ENCODE data around the gene PCNA.

PCNA gene

DNA sequence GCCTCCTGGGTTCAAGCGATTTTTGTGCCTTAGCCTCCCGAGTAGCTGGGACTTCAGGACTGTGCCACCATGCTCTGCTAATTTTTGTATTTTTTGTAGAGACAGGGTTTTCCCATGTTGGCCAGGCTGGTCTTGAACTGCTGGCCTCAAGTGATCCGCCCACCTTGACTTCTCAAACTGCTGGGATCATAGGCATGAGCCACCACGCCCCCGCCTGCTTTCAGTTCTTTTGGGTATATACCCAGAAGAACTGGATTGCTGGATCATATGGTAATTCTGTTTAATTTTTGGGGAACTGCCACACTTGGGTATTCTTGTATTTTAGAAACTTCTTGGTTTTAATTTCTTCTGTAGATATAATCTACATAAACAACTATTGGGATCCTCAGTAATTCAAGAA is 24.1 kb upstream of the PCNA start:
- in situ Hi-C loops (cut with MboI; ENCODE audit: low pct_unique_long_range_greater_than_20kb, low sequenced_read_pairs, unreplicated experiment) = no loop called here
- TF ChIP-seq, protein P1, sequence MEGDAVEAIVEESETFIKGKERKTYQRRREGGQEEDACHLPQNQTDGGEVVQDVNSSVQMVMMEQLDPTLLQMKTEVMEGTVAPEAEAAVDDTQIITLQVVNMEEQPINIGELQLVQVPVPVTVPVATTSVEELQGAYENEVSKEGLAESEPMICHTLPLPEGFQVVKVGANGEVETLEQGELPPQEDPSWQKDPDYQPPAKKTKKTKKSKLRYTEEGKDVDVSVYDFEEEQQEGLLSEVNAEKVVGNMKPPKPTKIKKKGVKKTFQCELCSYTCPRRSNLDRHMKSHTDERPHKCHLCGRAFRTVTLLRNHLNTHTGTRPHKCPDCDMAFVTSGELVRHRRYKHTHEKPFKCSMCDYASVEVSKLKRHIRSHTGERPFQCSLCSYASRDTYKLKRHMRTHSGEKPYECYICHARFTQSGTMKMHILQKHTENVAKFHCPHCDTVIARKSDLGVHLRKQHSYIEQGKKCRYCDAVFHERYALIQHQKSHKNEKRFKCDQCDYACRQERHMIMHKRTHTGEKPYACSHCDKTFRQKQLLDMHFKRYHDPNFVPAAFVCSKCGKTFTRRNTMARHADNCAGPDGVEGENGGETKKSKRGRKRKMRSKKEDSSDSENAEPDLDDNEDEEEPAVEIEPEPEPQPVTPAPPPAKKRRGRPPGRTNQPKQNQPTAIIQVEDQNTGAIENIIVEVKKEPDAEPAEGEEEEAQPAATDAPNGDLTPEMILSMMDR (IDR thresholded peaks at IDR 0.05; ENCODE audit: extremely low read depth, insufficient read depth, missing control alignments) = no peak
- no peak for DNase-seq (ENCODE audit: low spot score)

DNA sequence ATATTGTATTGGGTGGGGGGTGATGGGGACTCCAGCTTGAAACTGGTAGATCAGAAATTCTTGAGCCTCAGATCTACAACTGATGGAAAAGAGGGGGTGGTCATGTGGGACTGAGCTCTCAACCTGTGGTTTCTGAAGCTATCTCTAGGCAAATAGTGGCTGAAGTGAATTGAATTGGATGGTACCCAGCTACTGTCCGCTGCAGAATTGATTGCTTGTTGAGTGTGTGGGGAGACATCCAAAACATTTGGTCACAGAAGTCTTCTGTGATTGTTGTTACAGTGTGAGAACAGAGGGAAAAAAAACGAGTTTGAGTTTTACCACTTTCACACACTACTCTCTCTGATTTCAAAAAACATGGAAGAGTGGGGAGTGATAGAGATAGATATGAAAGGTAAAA is 21.9 kb upstream of the PCNA start:
- in situ Hi-C loops (cut with MboI; ENCODE audit: low pct_unique_long_range_greater_than_20kb, low sequenced_read_pairs, unreplicated experiment) = no loop called here
- DNase-seq (ENCODE audit: low spot score) = no peak
- TF ChIP-seq, protein P1 (IDR thresholded peaks at IDR 0.05; ENCODE audit: extremely low read depth, insufficient read depth, missing control alignments) = no peak

DNA sequence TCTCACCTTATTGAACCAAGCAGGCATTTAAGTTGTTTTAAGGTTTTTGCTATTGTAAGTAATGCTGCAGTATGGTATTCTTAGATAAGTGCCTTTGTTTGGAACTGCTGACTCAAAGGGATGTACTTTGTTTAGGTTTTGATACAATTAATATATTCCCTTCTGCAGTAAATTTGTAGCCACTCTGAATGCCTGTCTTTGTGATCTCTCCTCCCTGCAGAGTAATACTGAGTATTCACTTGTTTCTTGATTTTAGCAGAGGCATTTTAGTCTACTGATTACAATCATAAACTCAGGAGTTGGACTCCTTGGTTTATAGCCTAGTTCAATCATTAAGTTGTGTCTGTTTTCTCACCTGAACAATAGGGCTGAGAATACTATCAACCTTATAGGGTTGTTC is 20.4 kb upstream of the PCNA start:
- TF ChIP-seq, protein P1 (IDR thresholded peaks at IDR 0.05; ENCODE audit: extremely low read depth, insufficient read depth, missing control alignments) = no peak
- in situ Hi-C loops (cut with MboI; ENCODE audit: low pct_unique_long_range_greater_than_20kb, low sequenced_read_pairs, unreplicated experiment) = no loop called here
- DNase-seq (ENCODE audit: low spot score) = no peak

DNA sequence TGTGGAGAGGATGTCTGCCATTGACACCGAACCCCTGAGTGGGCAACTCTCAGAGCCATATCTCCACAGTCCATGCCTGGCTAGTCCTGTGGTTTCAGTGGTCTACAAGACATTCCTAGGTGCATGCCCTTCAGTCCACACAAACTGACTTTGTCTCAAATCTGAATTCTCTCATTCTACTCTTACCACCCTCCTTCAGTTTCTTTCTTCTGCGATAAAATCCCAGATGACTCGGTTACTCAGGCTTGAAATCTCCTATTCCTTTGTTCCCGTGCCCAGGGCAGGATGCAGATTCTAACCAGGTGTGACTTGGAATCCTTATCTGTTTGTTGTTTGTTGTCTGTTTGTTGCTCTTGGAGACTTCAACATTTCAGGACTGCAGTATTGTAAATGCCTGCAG is 16.3 kb upstream of the PCNA start:
- TF ChIP-seq, protein P1 (IDR thresholded peaks at IDR 0.05; ENCODE audit: extremely low read depth, insufficient read depth, missing control alignments) = no peak
- DNase-seq (ENCODE audit: low spot score) = no peak
- in situ Hi-C loops (cut with MboI; ENCODE audit: low pct_unique_long_range_greater_than_20kb, low sequenced_read_pairs, unreplicated experiment) = no loop called here

DNA sequence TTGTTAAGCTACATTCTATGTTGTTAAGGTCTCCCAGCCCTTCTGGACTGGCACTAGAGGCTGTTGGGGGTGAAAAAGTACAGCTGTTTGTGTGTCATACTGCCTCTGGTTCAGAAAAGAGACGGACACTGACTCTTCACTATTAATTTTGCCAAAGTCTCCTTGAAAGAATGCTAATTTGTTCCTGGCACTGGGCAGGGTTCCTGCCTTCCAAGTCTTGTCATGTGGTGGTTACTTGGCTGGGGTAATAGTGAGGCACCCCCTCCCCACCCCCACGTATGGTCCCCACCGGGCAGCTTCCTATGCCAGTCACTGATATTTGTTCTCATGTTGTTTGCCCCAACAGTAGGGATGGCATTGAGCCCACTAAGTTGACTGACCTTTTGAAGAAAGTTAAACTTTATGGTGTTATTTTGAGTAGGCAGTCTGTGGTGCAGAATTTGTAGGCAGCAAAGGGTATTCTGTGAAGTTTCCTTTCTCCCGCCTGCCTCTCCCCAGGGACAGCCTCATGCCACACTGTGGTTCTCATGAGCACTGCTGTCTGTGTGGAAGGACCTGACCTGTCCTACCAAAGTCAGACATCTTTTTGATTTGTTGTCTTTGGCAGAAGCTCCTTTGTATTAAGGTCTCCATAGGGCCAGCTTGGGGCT is 15.7 kb upstream of the PCNA start:
- TF ChIP-seq, protein P1 (IDR thresholded peaks at IDR 0.05; ENCODE audit: extremely low read depth, insufficient read depth, missing control alignments) = no peak
- in situ Hi-C loops (cut with MboI; ENCODE audit: low pct_unique_long_range_greater_than_20kb, low sequenced_read_pairs, unreplicated experiment) = no loop called here

DNA sequence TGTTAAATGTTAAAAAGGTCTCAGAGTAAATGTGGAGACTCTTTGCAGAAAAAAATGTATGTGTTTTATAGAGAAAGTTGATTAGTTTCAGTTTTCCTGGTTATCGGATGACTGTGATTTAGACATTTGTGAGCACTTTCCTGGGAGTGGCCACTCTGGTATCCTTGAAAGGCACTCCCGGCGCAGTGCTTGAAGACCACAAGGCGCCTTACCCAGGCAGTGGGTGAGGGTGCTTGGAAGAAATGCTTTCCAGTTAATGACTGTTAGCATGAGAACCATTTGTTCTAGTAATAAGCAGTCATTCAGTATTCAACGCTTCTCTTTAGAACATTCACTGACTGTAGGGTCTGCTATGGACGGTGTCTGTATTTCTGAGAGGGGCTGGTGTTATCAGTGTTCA is 14.2 kb upstream of the PCNA start:
- in situ Hi-C loops (cut with MboI; ENCODE audit: low pct_unique_long_range_greater_than_20kb, low sequenced_read_pairs, unreplicated experiment) = no loop called here
- DNase-seq (ENCODE audit: low spot score) = no peak
- TF ChIP-seq, protein P1 (IDR thresholded peaks at IDR 0.05; ENCODE audit: extremely low read depth, insufficient read depth, missing control alignments) = no peak

More for the DNA sequence above, 15.7 kb upstream of the PCNA start:
- no peak for DNase-seq (ENCODE audit: low spot score)

Data from GM13977 (cell line).